GM12878 (cell line): ENCODE data around the gene GOLIM4. TPM values are rescaled to one million over a fixed set of nuclear protein-coding genes. Genes with fewer than 3 reads are reported as not detected.

ENCODE experiments used
- ATAC-seq: fragments of 200-7000 bp; cut with Tn5 transposase; 3 replicates; pipeline ENCODE4 v1.9.1; 2020; ENCODE audit warnings: mild to moderate bottlenecking, moderate library complexity
- BruUV-seq: library from RNA; stranded (reverse); fragments of 400-500 nt; replicated peaks from 2 replicates; lab custom pipeline; 2021; lab: Mats Ljungman, UMichigan
- CTCF ChIA-PET: fragments of 300-600 bp; sonication (Branson Sonifier 250); formaldehyde crosslinking; extraction: SDS; loops from one replicate; lab custom pipeline; 2021; ENCODE audit warnings: inconsistent platforms; lab: Yijun Ruan, JAX
- POLR2A ChIA-PET: fragments of 350-600 bp; formaldehyde crosslinking; extraction: SDS; loops from one replicate; lab custom pipeline; 2021; ENCODE audit warnings: inconsistent platforms; lab: Charles Lee
- RAD21 ChIA-PET: fragments of 300-600 bp; sonication (Branson Sonifier 250); formaldehyde crosslinking; loops from one replicate; lab custom pipeline; 2023; ENCODE audit warnings: antibody characterized with exemption; ENCODE audit not compliant: unreplicated experiment; lab: Charles Lee
- SMC1A ChIA-PET: fragments of 300-600 bp; sonication (Branson Sonifier 250); formaldehyde crosslinking; loops from one replicate; lab custom pipeline; 2023; ENCODE audit not compliant: unreplicated experiment, uncharacterized antibody; lab: Charles Lee
- DNase-seq: peaks from one replicate; pipeline ENCODE4 v3.0.0-alpha.2; 2011; ENCODE audit warnings: low read depth, low spot score
- FAIRE-seq: peaks from 3 replicates; lab custom pipeline; 2011; peaks lifted over from hg19 to GRCh38; lab: Jason Lieb, UNC
- H2AFZ ChIP-seq: 2 replicates; pipeline ENCODE4 v1.6.0; 2011; ENCODE audit warnings: low read depth, low read length, control low read depth; ENCODE audit not compliant: control insufficient read depth
- H3K27ac ChIP-seq: 2 replicates; pipeline ENCODE4 v1.5.1; 2011; ENCODE audit warnings: control low read depth; ENCODE audit not compliant: control insufficient read depth, insufficient read depth
- H3K27me3 ChIP-seq, 2 experiments: replicated peaks in 1 of 2; 2 replicates each; pipeline versions ENCODE4 v1.6.0 to v1.6.1; 2011; ENCODE audit warnings: low read length in 1 of 2; ENCODE audit not compliant: control insufficient read depth in 2 of 2, insufficient read depth in 2 of 2
- H3K36me3 ChIP-seq, 2 experiments: 2 replicates each; pipeline ENCODE4 v1.5.1; 2011; ENCODE audit warnings: low read length in 1 of 2; ENCODE audit not compliant: control insufficient read depth in 2 of 2, insufficient read depth in 2 of 2
- H3K4me1 ChIP-seq: 2 replicates; pipeline ENCODE4 v1.6.1; 2011; ENCODE audit warnings: mild to moderate bottlenecking, low read length, moderate library complexity, mixed read lengths; ENCODE audit not compliant: control insufficient read depth, insufficient read depth
- H3K4me2 ChIP-seq: 2 replicates; pipeline ENCODE4 v1.6.0; 2011; ENCODE audit warnings: control low read depth; ENCODE audit not compliant: control insufficient read depth, insufficient read depth
- H3K4me3 ChIP-seq: fragments of 200-600 bp; sonication (generic); 2 replicates; pipeline ENCODE4 v1.5.1; 2016
- H3K79me2 ChIP-seq: 2 replicates; pipeline ENCODE4 v1.6.0; 2011; ENCODE audit warnings: low read length; ENCODE audit not compliant: control insufficient read depth, insufficient read depth
- H3K9ac ChIP-seq: 2 replicates; pipeline ENCODE4 v1.8.0; 2011; ENCODE audit warnings: low read length, control low read depth, mixed read lengths; ENCODE audit not compliant: control insufficient read depth, insufficient read depth
- H3K9me3 ChIP-seq: replicated peaks from 3 replicates; pipeline ENCODE4 v1.5.1; 2011; ENCODE audit warnings: mild to moderate bottlenecking, low read length; ENCODE audit not compliant: control insufficient read depth, insufficient read depth
- H4K20me1 ChIP-seq: 2 replicates; pipeline ENCODE4 v1.6.0; 2011; ENCODE audit not compliant: control insufficient read depth, insufficient read depth
- ASH2L ChIP-seq: fragments of 300-600, 200-600 bp; sonication (generic); IDR thresholded peaks from 2 replicates; pipeline ENCODE4 v1.6.1; 2017; ENCODE audit warnings: low read depth, mild to moderate bottlenecking, borderline replicate concordance
- BHLHE40 ChIP-seq, 2 experiments: fragments of 450-650 bp in 1 of 2; IDR thresholded peaks; 2 replicates each; pipeline ENCODE4 v1.6.1; 2011 to 2017; ENCODE audit warnings: low read depth in 2 of 2, borderline replicate concordance in 1 of 2, improper control_type of control experiment in 1 of 2, low read length in 1 of 2, mild to moderate bottlenecking in 1 of 2
- CEBPZ ChIP-seq: fragments of 150-350 bp; IDR thresholded peaks from 2 replicates; pipeline ENCODE4 v1.6.1; 2016; ENCODE audit warnings: low read depth, low read length
- CHD1 ChIP-seq: IDR thresholded peaks from 2 replicates; pipeline ENCODE4 v1.6.1; 2012; ENCODE audit warnings: low read depth, low read length, improper control_type of control experiment
- CREB1 ChIP-seq: IDR thresholded peaks from 2 replicates; pipeline ENCODE4 v1.6.1; 2012; ENCODE audit warnings: low read depth, mild to moderate bottlenecking, inconsistent platforms
- EP300 ChIP-seq, 2 experiments: fragments of 150-350 bp in 1 of 2; IDR thresholded peaks; 2 replicates each; pipeline ENCODE4 v1.6.1; 2011 to 2012; ENCODE audit warnings: low read depth in 2 of 2, low read length in 2 of 2, borderline replicate concordance in 1 of 2, improper control_type of control experiment in 1 of 2, inconsistent platforms in 1 of 2; ENCODE audit not compliant: control insufficient read depth in 1 of 2
- ESRRA ChIP-seq: IDR thresholded peaks from 2 replicates; pipeline ENCODE4 v1.6.1; 2012; ENCODE audit warnings: mild to moderate bottlenecking, low read length, improper control_type of control experiment
- GABPA ChIP-seq: IDR thresholded peaks from 2 replicates; pipeline ENCODE4 v1.6.1; 2014; ENCODE audit warnings: antibody characterized with exemption, low read depth, mild to moderate bottlenecking, inconsistent platforms
- KAT2A ChIP-seq: conservative IDR thresholded peaks from 2 replicates; pipeline ENCODE4 v1.6.1; 2011; ENCODE audit warnings: low read depth, low read length; ENCODE audit not compliant: control insufficient read depth
- NR2F1 ChIP-seq: fragments of 450-650 bp; conservative IDR thresholded peaks from 2 replicates; pipeline ENCODE4 v1.6.1; 2017; ENCODE audit warnings: mild to moderate bottlenecking
- NRF1 ChIP-seq: conservative IDR thresholded peaks from 2 replicates; pipeline ENCODE4 v1.6.1; 2011; ENCODE audit warnings: mild to moderate bottlenecking, low read depth, low read length, improper control_type of control experiment
- RB1 ChIP-seq: fragments of 450-650 bp; formaldehyde crosslinking; IDR thresholded peaks from 2 replicates; pipeline ENCODE4 v1.6.1; 2017; ENCODE audit warnings: mild to moderate bottlenecking, borderline replicate concordance
- SMAD5 ChIP-seq: IDR thresholded peaks from 2 replicates; pipeline ENCODE4 v1.6.1; 2016; ENCODE audit warnings: antibody characterized with exemption, low read depth
- SRF ChIP-seq, 2 experiments: IDR thresholded peaks; 2 replicates each; pipeline ENCODE4 v1.6.1; 2011; ENCODE audit warnings: low read depth in 2 of 2, low read length in 2 of 2, mild to moderate bottlenecking in 1 of 2, moderate library complexity in 1 of 2
- TBL1XR1 ChIP-seq: IDR thresholded peaks from 2 replicates; pipeline ENCODE4 v1.6.1; 2012; ENCODE audit warnings: low read depth, low read length, improper control_type of control experiment
- ZNF274 ChIP-seq: IDR thresholded peaks from one replicate; pipeline ENCODE4 v1.8.0; 2011; ENCODE audit not compliant: insufficient read length, insufficient read depth
- WGBS: methylation state at CpG from one replicate; pipeline ENCODE4 v1.1.6; 2016; ENCODE audit warnings: low lambda C conversion rate; ENCODE audit not compliant: insufficient replicate concordance, insufficient coverage; ENCODE audit errors: missing lambda C conversion rate; 5-methylcytosine and 5-hydroxymethylcytosine counted together
- in situ Hi-C: fragments of 300-500 bp; cut with MboI; formaldehyde crosslinking; loops from 9 replicates; pipeline ENCODE4 v1.14.3; 2018; ENCODE audit warnings: mixed read lengths
- intact Hi-C: fragments of 100-400 bp; cut with micrococcal nuclease; formaldehyde crosslinking; loops from one replicate; pipeline ENCODE4 v1.14.2; 2022; ENCODE audit not compliant: unreplicated experiment
- polyA plus RNA-seq, 11 experiments: library from polyadenylated mRNA; depleted of rRNA in 4 of 11; unstranded in 6 of 11; stranded (reverse) in 5 of 11; fragments of >200 nt; fragmentation: Nextera tagmentation in 4 of 11; fragmentation: Illumina TruSeq in 1 of 11; extraction: Ambion mirVana in 4 of 11; extraction: Trizol in 1 of 11; gene quantifications; 1 replicate in 1 of 11; 2 replicates in 10 of 11; pipeline versions ENCODE4 v1.2.1 to v1.2.3, GENCODE V29; 2011 to 2016; ENCODE audit warnings: inconsistent platforms in 2 of 11, missing spikeins in 2 of 11, low read depth in 1 of 11
- total RNA-seq, 4 experiments: library from RNA; depleted of rRNA in 3 of 4; stranded (reverse); fragments of >200 nt in 3 of 4; fragmentation: Illumina TruSeq in 1 of 4; extraction: Trizol in 1 of 4; gene quantifications; 2 replicates each; pipeline versions ENCODE4 v1.2.1 to v1.2.3, GENCODE V29; 2013 to 2021

Gene GOLIM4
- total and polyA plus RNA-seq, 10 of the 15 experiments (the other 5 are each of a cell fraction or from before 2014, with no cell fraction given): 11.1 to 32.4 (median 19.3) TPM

DNA sequence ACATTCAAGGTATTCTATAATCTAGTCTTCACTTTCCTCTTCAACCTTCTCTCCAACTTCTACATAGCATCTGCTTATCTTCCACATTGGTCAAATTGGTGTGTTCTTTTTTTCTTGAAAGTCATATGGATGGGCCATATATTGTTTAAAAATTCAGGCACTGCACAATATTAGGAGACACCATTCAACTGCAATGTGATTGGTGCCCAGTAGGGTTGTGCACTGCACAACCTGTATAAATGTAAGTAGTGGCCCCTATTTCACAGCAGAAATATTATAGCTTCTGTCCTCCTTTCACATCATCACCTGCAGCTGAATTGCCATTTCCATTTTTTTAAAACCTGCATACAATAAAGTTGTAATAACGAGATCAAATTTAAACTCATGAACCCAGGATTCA is 18.1 kb upstream of the GOLIM4 start (continued):
- TF ChIP-seq ESRRA (no peak), NR2F1 (no peak), NRF1 (no peak)

DNA sequence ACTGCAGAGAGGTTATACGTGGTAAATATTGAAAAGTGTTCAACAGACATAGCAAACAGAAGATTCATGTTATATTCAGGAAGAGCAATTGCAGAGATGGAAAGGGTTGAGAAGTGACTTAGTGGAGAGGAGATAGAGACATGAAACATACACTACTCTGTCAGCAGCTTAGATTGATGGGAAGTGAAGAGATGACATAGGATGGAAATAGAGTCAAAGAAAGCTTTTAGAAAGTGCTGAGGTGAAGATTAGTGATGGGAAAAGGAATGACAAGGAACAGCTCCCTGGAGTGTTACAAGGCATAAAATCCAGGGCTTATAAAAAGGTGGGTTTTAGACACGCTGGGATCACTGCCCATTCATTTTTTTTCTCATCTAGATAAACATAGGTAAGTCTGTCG is 17.2 kb upstream of the GOLIM4 start:
- H3K27ac ChIP-seq: no peak overlapping the region
- ChIA-PET CTCF (interaction anchor here (1.0 to 1.2 kb wide), 2 partner anchors 13 to 66 kb away, joined by 3 read pairs; no protein-coding TSS in a partner anchor), POLR2A (no interaction called here), RAD21 (no interaction called here), SMC1A (interaction anchor here (1.5 kb wide), 1 partner anchor 52 kb away, joined by 5 read pairs; no protein-coding TSS in a partner anchor)
- no peaks in the 10 kb centered on the region for H3K27me3 ChIP-seq
- H2AFZ ChIP-seq: no peak overlapping the region
- in situ Hi-C loops: no loop called here
- H3K4me1 ChIP-seq: no peaks in the 10 kb centered on the region
- H3K36me3 ChIP-seq: no peaks in the 10 kb centered on the region
- ATAC-seq (no peak), FAIRE-seq (no peak), DNase-seq (no peak)
- H3K79me2 ChIP-seq: no peaks in the 10 kb centered on the region
- intact Hi-C loops: no loop called here
- no TSS peak for BruUV-seq
- H3K4me3 ChIP-seq: no peak overlapping the region
- 28% methylated on average over 3 of the region's 3 CpGs for WGBS
- no peaks in the 10 kb centered on the region for H4K20me1 ChIP-seq
- H3K4me2 ChIP-seq: no peak overlapping the region
- H3K9me3 ChIP-seq: no peaks in the 10 kb centered on the region
- no peak overlapping the region for H3K9ac ChIP-seq
- no peak for TF ChIP-seq ZNF274
- no peak for TF ChIP-seq TBL1XR1
- TF ChIP-seq EP300 (IDR thresholded peaks at IDR 0.05; ENCODE audit: borderline replicate concordance in 1 of 2, control insufficient read depth in 1 of 2, low read depth in 2 of 2, low read length in 2 of 2): no peak
- no peak for TF ChIP-seq SRF (IDR thresholded peaks at IDR 0.05; ENCODE audit: low read depth in 2 of 2, low read length in 2 of 2)
- no peak for TF ChIP-seq BHLHE40 (IDR thresholded peaks at IDR 0.05; ENCODE audit: borderline replicate concordance in 1 of 2, low read depth in 2 of 2, low read length in 1 of 2)
- TF ChIP-seq GABPA: no peak
- TF ChIP-seq CHD1: no peak
- no peak for TF ChIP-seq CEBPZ
- no peak for TF ChIP-seq KAT2A
- TF ChIP-seq CREB1: no peak
- TF ChIP-seq ASH2L: no peak
- TF ChIP-seq RB1: no peak
- TF ChIP-seq SMAD5: no peak
